GM12873 (cell line): Measurements from ENCODE around the gene MYO16.

ENCODE experiments used
- TF ChIP-seq, protein P1 (sequence below): IDR thresholded peaks from 2 replicates; pipeline ENCODE4 v1.5.1; 2012; ENCODE audit warnings: low read depth, mild to moderate bottlenecking, moderate library complexity, low read length, control low read depth; ENCODE audit not compliant: insufficient read depth; ENCODE audit errors: missing control alignments

MYO16 gene

DNA sequence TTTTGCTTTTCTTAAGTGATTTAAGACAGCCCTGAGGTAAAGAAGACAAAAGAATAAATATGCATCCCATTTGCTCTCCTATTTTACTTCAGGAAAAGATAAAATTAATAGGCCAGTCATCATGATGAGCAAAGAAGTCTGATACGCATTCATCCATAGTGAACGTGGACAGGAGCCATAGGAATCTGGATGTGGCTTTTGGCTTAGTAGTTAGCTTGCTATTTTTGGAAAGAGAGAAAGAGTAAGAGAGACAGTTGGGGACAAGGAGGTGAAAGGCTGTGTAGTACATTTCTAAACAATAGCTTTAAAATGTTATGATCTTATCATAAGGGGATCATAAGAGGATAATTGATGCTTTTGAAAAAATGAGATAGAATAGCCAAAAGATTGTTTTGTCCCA is 611.7 kb downstream of the MYO16 start:
- TF ChIP-seq, protein P1, sequence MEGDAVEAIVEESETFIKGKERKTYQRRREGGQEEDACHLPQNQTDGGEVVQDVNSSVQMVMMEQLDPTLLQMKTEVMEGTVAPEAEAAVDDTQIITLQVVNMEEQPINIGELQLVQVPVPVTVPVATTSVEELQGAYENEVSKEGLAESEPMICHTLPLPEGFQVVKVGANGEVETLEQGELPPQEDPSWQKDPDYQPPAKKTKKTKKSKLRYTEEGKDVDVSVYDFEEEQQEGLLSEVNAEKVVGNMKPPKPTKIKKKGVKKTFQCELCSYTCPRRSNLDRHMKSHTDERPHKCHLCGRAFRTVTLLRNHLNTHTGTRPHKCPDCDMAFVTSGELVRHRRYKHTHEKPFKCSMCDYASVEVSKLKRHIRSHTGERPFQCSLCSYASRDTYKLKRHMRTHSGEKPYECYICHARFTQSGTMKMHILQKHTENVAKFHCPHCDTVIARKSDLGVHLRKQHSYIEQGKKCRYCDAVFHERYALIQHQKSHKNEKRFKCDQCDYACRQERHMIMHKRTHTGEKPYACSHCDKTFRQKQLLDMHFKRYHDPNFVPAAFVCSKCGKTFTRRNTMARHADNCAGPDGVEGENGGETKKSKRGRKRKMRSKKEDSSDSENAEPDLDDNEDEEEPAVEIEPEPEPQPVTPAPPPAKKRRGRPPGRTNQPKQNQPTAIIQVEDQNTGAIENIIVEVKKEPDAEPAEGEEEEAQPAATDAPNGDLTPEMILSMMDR = no peak

DNA sequence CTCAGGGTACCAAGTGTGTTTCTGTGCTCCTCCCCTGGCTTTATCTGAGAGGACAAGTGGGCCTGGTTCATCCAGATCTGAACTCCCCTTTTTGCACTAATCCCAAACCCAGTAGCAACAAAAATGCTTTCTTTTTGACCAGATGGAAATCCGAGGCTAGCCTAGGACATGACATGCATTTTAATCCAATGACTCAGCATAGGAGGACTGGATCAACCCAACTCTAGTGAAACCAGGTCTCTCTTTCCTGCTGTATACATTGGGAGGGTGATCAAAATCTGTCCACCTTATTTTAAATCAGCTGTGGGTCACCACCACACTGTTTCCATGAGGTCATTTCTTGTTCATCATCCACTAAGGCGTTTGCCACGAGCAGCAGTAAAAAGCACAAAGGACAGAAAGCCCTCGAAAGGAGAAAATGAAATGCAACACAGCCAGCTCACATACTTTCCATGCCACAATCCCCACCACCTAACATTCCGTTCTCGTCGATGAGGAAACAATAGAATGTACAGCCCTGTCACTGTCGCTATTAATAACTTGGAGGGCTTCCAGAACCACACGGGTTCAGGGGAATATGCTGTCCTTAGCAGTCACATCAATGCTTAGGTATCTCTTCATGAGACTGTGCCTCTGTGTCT is 614.0 kb downstream of the MYO16 start:
- TF ChIP-seq, protein P1 = no peak

DNA sequence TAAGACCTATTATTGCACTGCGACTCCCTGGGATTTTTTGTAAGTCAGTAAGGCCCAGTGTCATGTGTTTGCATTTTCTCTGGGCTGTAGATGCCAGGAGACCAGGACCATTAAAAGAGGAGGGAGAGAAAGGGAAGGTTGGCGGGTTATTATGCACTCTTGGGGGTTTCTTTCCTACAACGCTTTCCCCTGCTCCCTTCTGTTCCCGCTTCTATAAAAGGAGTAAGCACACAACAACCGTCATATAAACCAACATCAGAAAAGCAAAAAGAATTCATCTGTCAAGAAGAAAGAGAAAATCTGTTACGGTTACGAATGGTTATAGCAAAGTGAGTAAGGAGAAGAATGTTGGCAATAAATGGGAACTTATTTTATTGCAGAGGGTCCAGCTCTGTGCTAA is 615.2 kb downstream of the MYO16 start:
- TF ChIP-seq, protein P1 = no peak

DNA sequence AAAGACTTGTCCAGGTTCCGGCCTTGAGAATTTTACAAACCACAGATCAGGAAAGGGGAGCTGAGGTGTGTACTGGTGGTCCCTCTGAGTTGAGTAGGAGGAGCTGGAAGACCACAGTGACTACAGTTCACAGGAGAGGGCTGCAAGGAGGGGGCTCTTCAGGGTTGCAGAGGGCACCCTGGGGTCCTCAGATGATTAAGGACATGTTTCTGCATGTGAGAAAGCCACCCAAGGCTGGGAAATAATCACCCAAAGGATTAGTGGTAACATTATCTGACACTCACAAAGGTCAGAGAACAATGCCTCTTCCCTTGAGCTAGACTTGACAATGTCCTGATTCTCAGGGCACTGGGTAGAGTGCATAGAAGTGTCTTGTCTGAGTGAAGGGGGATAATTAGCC is 616.6 kb downstream of the MYO16 start:
- TF ChIP-seq, protein P1 = no peak

DNA sequence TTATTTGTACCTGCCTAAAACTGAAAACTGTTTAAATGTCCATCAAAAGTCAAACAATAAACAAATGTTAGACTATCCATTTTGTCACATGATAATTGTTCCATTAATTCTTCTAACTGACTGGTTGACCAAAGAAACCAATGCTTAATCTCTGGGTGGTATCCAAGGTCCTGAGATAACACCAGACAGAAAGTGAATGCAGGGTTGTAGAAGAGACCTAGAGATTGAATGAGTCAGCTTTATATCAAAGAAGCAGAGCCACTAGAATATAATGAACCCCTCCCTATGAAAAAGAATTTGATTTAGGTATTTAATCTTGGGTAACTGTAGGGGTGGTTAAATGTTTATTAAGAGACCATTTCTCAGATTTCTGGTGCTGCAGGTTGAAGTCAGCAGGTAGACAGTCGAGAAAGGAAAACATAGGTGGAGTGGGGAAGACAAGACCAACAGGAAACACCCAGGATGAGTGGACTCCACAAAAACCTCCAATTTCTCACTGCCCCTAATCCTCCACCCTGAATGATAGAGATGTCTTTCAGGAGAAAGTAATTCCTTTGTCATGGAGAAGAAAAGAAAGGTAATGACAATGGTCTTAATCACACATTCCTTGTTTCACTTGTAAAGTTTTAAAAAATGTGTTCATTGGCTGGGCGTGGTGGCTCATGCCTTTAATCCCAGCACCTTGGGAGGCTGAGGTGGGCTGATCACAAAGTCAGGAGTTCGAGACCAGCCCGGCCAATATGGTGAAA is 620.5 kb downstream of the MYO16 start:
- TF ChIP-seq, protein P1 = no peak

DNA sequence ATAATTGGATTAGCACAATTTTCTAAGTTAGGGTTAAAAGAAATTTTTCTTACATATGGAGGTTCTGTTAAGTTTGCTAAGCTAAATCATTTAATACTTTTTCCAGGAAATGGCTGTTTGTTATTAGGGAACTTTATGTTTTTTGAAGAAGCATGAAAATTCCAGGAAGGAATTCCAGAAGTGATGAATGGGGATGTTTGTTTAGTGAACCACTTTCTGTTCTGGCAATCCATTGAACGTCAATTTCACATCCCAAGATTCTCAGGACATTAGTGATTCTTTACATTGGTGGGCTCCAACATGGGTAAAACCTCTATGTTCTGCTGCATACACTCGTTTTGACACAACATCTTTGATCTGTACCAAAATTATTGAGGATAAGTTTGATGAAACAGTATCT is 622.5 kb downstream of the MYO16 start:
- TF ChIP-seq, protein P1 = no peak

DNA sequence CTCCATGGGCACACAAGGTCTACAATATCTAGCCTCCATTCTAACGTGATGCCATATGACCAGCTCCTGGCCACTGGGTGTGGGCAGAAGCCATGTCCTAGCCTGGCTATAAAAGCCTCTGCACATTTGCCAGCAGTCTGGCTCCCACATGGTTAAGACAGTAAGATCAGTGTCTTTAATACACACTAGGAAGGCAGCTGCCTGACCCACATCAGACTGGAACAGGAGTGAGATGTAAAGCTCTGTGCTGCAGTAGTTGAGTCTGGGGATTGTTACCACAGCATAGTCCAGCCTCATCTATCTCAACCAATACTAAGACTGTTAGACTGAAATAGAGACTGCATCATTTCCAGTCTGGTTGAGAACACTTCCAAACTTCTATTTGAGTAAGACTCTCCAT is 623.9 kb downstream of the MYO16 start:
- TF ChIP-seq, protein P1 = no peak
